ENCODE data around the gene CBFB.

DNA sequence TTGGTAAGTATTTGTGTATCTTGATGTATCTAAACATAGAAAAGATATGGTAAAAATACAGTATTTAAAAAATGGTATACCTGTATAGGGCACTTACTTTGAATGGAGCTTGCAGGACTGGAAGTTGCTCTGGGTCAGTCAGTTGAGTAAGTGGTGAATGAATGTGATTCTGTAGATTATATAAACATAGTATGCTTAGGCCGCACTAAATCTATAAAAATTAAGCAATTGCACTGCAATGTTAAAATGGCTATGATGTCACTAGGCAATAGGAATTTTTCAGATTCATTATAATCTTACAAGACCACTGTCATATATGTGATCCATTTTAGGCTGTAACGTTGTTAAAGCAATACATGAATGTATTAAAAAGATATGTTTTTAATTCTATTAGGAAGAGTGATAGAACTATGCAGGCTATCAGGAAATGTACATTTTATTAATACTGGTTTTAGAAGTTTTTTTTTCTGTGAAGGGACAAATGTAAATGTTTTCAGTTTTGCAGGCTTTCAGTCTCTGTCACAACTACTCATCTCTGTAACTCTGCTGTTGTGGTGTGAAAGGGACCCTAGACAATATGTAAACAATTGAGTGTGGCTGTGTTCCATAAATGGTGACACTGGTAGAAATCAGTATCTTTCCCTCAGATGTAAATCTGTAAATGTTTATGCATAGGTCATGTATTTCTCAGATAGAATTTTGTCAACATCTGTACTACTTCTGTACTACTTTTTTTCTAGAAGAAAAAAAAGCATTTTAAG is 10.5 kb downstream of the CBFB start:
- TF ChIP-seq, protein P1, sequence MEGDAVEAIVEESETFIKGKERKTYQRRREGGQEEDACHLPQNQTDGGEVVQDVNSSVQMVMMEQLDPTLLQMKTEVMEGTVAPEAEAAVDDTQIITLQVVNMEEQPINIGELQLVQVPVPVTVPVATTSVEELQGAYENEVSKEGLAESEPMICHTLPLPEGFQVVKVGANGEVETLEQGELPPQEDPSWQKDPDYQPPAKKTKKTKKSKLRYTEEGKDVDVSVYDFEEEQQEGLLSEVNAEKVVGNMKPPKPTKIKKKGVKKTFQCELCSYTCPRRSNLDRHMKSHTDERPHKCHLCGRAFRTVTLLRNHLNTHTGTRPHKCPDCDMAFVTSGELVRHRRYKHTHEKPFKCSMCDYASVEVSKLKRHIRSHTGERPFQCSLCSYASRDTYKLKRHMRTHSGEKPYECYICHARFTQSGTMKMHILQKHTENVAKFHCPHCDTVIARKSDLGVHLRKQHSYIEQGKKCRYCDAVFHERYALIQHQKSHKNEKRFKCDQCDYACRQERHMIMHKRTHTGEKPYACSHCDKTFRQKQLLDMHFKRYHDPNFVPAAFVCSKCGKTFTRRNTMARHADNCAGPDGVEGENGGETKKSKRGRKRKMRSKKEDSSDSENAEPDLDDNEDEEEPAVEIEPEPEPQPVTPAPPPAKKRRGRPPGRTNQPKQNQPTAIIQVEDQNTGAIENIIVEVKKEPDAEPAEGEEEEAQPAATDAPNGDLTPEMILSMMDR (IDR thresholded peaks at IDR 0.05): no peak
- TF ChIP-seq POLR2A (IDR thresholded peaks at IDR 0.05): no peak

All from adrenal gland (tissue), 5 donors.